Measurements from ENCODE around the gene PIH1D1.
A peak's percentile ranks its signal among the peaks of the same experiment; 100 is the strongest.

PIH1D1 gene

DNA sequence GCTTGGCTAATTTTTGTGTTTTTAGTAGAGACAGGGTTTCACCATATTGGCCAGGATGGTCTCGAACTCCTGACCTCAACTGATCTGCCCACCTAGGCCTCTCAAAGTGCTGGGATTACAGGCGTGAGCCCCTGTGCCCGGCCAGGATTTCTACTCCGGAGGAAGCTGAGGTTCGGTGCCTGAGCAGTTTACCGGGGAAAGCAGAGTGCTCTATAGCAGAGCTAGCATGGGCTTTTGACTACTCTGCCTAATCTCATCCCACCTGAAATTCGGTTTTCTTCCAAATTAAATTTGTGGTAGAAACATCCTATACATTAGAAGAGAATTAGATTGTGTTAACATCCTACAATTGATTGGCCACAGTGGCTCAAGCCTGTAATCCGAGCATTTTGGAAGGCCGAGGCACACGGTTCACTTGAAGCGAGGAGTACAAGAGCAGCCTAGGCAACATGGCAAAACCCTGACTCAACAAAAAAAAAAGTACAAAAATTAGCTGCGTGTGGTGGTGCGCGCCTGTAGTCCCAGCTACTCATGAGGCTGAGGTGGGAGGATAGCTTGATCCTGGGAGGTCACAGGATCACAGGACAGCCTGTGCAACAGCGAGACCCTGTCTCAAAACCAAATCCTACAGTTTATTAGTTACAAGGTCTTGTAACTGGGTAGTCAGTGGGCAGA lies 37.4 kb upstream of the PIH1D1 start:
- DNase-seq (ENCODE audit: low read depth), result no peak
- peak overlapping the region; percentile 96 for H3K4me3 ChIP-seq (ENCODE audit: low read length)
- TF ChIP-seq, protein P1, sequence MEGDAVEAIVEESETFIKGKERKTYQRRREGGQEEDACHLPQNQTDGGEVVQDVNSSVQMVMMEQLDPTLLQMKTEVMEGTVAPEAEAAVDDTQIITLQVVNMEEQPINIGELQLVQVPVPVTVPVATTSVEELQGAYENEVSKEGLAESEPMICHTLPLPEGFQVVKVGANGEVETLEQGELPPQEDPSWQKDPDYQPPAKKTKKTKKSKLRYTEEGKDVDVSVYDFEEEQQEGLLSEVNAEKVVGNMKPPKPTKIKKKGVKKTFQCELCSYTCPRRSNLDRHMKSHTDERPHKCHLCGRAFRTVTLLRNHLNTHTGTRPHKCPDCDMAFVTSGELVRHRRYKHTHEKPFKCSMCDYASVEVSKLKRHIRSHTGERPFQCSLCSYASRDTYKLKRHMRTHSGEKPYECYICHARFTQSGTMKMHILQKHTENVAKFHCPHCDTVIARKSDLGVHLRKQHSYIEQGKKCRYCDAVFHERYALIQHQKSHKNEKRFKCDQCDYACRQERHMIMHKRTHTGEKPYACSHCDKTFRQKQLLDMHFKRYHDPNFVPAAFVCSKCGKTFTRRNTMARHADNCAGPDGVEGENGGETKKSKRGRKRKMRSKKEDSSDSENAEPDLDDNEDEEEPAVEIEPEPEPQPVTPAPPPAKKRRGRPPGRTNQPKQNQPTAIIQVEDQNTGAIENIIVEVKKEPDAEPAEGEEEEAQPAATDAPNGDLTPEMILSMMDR (IDR thresholded peaks at IDR 0.05; ENCODE audit: insufficient read depth, low read depth, low read length, missing control alignments), result no peak

DNA sequence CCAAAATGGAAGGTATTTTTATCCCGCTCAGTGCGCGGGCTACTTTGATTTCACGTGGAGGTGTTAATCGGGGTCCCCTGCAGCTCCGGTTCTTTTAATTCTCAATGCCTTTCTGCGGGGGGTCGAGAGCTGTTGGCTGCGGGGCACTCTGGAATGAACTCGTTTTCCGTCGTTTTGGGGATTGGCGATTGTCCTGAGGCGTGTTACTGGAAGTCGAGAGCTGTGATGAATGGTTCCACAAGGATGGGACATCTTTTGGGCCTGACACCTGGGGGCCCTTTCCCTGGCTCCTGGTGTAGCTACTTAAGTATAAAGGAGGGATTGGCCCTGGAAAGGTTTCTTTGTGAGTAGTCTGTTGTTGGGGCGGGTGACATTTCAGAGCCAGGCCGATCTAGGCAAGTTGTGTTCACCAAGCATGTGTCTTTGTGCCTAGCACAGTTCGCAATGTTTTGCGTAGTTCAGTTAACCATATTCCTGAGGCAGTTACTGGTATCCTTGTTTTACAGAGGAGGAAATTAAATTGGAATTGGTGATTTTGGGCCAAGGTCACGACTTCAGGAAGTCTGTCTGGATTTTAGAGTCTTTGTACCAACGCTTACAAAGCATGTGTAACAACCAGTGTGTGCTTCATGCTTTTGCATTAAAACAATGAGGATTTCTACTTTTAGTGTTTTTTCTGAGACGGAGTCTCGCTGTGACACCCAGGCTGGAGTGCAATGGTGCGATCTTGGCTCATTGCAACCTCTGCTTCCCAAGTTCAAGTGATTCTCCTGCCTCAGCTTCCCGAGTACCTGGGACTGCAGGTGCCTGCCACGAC lies 36.6 kb upstream of the PIH1D1 start:
- H3K4me3 ChIP-seq (ENCODE audit: low read length), result peak overlapping the region; percentile 96
- no peak for DNase-seq (ENCODE audit: low read depth)
- TF ChIP-seq, protein P1 (IDR thresholded peaks at IDR 0.05; ENCODE audit: insufficient read depth, low read depth, low read length, missing control alignments), result no peak

DNA sequence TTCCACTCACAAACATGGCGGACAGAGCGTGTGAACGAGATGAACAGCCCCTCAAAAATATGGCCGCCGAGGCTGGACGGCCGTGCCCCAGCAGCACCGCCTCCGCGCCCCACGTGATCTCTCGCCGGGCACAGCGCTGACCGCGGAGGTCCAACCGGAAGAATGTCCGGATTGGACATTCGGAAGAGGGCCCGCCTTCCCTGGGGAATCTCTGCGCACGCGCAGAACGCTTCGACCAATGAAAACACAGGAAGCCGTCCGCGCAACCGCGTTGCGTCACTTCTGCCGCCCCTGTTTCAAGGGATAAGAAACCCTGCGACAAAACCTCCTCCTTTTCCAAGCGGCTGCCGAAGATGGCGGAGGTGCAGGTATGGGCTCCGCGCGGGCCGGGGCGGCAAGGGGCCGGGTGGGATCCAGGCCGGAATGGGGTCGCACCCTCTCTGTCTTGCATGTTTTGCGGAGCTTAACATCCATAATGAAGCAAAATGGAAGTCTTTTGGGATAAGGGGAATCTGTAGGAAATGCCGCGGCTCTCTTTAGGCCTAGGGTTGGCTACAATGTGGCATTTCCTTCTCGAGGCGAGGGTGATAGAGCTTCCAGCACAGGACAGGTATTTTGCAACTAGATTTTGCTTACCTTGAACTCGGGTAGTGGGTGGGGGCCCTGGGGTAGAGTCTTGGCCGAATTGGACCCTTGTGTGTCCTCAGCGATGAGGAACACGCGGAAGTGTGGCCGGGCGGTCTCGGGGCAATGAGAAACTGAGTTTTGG lies 35.8 kb upstream of the PIH1D1 start, which contains the start of gene RPL13A:
RPL13A (plus strand) TSS at position 332 of the 769 bp plus-strand sequence; CDS start at position 354, 22 bp downstream.
- DNase-seq (ENCODE audit: low read depth), result peak; percentile 99
- TF ChIP-seq, protein P1 (IDR thresholded peaks at IDR 0.05; ENCODE audit: insufficient read depth, low read depth, low read length, missing control alignments), result no peak

DNA sequence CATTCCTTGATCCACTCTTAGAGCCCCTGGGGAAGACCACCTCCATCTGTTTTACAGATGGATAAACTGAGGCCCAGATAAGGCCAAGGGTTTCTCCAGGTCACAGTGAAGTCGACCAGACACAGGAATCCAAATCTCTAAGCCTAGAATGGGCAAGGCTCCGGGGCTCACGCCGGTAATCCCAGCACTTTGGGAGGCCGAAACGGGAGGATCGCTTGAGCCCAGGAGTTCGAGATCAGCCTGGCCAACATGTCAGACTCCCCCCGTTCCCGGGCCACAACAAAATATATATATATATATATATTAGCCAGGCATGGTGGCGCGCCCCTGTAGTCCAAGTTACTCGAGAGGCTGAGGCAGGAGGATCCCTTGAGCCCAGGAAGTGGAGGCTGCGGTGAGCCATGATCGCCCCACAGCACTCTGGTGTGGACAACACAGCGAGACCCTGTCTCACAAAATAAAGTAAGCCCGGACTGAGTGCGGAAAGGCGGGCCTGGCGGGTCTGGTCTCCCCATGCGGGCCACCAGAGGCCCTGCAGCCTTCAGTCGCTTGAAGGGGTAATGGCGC lies 35.2 kb upstream of the PIH1D1 start:
- TF ChIP-seq, protein P1 (IDR thresholded peaks at IDR 0.05; ENCODE audit: insufficient read depth, low read depth, low read length, missing control alignments), result no peak
- no peak for DNase-seq (ENCODE audit: low read depth)
- peak overlapping the region; percentile 33 for H3K4me3 ChIP-seq (ENCODE audit: low read length)

More for the DNA sequence above, 35.8 kb upstream of the PIH1D1 start, which contains the start of gene RPL13A:
- H3K4me3 ChIP-seq (ENCODE audit: low read length), result peak within 1 kb of the TSS; percentile 96

DNA sequence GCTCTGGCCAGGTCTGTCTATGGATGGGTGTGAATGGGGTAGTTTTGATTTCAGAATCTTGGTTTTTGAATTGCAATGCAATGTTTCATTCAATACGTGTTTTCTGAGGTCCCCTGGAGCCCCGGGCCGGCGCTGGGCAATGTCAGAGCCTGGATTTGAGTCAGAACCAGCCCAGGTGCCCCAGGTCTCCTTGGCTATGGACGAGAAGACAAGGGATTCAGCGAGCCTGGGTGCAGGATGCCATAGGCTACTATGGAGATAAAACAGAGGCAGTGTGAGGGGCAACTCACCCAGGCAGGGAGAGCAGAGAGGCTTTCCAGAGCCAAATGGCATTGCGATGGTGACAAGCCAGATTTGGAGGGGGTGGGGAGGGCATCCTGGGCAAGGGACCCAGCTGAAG lies 34.6 kb upstream of the PIH1D1 start:
- TF ChIP-seq, protein P1 (IDR thresholded peaks at IDR 0.05; ENCODE audit: insufficient read depth, low read depth, low read length, missing control alignments), result no peak
- H3K4me3 ChIP-seq (ENCODE audit: low read length), result no peak overlapping the region
- no peak for DNase-seq (ENCODE audit: low read depth)

DNA sequence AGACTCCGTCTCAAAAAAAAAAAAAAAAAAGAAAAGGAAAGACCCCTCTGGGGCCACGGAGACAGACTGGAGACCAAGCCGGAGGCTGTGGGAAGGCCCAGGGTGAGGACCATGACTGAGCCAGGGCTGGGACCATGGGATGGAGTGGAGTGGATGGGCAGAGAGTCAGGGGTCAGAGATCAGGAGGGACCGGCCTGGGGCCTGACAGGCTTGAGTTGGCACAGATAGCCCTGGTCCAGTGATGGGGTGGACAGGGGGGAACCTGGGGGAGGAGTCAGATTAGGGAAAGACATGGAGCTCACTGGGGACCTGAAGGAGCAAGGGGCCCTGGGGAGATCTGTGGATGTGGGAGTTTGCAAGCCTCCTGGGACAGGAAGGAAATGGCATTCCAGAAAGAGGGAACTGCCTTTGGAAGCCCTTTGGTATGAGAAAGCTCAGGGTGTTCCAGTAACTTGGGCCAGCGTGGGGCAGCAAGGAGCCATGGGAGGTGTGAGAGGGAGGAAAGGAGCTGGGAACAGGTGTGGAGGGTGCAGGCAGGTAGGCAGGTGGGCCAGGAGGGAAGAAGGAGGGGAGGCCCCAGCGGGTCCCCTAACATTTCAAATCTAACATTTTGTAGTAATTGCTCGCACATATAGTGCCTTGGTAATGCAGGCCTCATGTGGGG lies 29.5 kb upstream of the PIH1D1 start:
- H3K4me3 ChIP-seq (ENCODE audit: low read length), result no peak overlapping the region
- DNase-seq (ENCODE audit: low read depth), result no peak
- TF ChIP-seq, protein P1 (IDR thresholded peaks at IDR 0.05; ENCODE audit: insufficient read depth, low read depth, low read length, missing control alignments), result no peak
